Measurements from ENCODE around the gene KCNQ4.

DNA sequence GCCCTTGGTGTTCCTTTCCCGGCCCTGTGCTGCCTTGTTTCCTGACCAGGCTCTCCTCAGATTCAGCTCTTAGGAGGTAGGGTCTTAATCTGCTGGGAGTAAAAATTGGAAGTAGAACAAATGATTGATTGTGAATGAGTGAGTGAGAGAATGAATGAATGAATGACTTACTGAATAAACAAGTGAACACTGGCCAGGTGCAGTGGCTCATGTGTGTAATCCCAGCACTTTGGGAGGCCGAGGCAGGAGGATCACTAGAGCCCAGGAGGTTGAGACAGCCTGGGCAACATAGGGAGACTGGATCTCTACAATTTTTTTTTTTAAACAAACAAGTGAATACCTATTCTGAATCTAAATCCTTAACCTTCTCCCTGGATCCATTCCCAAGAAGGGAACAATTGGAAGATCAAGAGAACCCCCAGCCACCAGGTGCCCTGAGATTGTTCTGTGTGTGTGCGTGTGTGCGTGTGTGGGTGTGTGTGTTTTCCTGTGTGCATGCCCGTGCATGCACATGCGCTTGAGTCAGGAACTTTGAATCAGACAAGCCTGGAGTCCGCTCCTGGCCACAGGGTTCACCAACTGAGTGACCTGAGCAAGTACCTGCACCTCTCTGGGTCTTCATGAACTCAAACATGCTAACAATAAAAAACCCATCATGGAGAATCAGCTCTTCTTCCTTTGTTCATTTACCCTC lies 102.9 kb downstream of the KCNQ4 start:
- TF ChIP-seq POLR2A (IDR thresholded peaks at IDR 0.05; ENCODE audit: low read length) (no peak), GATA1 (IDR thresholded peaks at IDR 0.05; ENCODE audit: low read depth, low read length) (no peak)
